LHCN-M2 (cell line): Measurements from ENCODE around the gene STXBP6. TPM values are rescaled to one million over a fixed set of nuclear protein-coding genes. Genes with fewer than 3 reads are reported as not detected.
"Not testable (repeated sequence)": the region's sequence is repeated elsewhere in the genome, so short reads cannot be mapped to it uniquely, and the experiment has no call there.

Source experiments
- DNase-seq: peaks from one replicate; pipeline ENCODE4 v3.0.0-alpha.2; 2012; ENCODE audit warnings: low read depth
- total RNA-seq: library from RNA; depleted of rRNA; stranded (reverse); fragments of >200 nt; gene quantifications from 2 replicates; pipeline ENCODE4 v1.2.3, GENCODE V29; 2014

Gene STXBP6
- total RNA-seq, 1 experiment from 2014 or later, result 40.2 TPM

DNA sequence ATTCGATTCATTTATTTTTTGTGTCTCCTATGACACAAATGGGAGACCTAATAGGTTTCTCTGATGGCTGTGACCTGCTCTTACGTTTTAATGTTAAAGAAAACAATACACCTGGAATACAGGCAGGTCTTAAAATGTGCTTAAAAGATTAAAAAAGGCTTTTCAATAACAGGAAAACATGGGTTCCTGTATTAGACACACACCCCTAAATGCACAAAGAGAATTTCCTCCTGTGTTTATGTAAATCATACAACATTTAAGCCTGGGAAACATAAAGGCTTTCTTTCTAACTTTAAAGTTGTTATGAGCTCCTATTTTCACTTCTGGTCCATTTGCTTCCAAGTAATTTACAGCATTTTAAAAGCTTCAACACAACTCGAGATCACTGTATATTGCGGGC lies 191.3 kb downstream of the STXBP6 start:
- DNase-seq, result no peak

DNA sequence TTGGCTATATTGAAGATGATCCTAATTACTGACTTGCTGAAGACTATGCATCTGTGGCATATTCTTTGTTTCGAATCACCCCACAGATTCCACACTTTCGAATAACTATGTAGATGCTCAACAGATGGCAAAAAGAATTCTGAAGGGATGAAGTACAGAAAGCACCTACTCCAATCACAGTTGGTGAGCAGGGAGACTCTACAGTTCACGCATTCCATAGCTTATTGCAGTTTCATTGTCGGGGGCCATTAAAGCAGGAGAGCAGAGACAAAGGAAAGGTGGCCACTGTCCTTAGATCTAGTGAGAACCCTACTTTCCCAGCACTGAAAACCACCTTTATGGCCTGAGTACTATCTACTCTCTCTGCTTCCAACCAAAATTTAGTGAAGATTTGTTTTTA lies 191.9 kb downstream of the STXBP6 start:
- no peak for DNase-seq

GRCh38 chr14:24857277-24857676 lies 192.7 kb downstream of the STXBP6 start:
- DNase-seq, result no peak

DNA sequence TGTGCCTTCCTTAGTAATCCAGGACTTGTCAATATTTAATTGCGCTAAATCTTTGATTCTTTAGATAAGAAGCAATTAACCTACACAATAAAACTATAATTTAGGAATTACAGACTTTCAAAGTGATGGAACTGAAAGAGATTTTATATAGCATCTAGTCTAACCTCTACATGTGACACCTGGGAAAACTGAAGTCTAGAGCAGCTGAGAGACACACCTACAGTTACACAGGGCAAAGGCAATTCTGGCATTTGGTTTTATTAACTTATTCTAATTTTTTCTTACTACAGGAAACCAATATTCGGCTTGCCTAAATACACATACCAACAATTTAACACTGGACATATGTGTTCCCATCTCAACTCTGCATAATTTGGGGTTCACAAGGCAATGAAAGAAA lies 196.5 kb downstream of the STXBP6 start:
- DNase-seq, result no peak

DNA sequence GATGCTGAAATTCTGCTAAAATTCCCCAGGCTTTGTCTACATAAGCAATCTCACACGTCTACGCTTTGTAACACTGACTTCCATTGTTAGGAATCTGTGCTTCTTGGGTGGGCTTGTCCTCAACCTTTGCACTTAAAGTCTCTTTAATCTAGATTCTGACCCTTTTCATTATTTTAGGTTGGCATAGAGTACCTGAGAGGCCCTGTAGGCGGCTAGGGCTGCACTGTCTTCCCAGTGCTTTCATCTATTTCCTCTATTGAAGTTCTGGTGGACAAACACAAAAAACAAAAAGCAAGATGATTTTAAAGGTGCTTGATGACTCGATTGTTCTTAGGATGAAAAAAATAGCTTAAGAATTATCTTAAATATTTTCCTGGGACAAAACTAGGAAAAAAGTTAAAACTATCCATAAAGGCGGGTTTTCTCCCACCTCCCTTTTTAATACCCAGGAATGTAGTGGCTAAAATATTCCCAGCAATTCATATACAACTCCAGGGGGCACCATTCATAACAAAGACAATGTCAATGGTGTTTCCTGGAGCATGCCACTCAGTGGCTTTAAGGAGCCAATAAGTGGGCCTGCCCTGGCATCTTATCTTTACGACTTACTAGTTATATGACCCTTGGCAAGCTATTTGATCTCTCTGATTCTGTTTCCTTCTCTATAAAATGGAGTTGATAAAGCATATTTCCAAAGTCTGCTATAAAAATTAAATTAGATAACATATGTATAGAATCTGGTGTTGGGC lies 197.5 kb downstream of the STXBP6 start:
- no peak for DNase-seq

GRCh38 chr14:24851837-24852236 lies 198.1 kb downstream of the STXBP6 start:
- DNase-seq, result peak; percentile 43

- DNase-seq, result no peak
Measured at GRCh38 chr14:24851406-24851805, 198.5 kb downstream of the STXBP6 start.

DNA sequence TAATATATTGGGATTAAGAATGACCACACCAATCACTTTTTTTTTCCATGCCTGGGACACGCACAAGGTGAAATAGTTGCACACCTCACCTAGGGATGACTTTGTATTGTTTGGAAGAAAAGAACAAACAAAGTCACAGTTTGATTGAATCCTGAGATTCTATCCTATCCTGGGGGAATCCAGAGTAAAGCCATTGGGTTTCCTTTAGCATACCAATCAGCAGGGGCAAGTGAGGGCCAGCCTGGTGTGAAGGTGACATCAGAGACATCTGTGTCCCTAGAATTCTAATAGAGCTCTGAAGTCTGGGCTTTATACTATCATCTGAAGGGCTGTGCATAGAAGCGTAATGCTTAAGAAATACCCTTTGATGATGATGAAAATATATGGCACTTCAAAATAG lies 199.9 kb downstream of the STXBP6 start:
- DNase-seq, result no peak

DNA sequence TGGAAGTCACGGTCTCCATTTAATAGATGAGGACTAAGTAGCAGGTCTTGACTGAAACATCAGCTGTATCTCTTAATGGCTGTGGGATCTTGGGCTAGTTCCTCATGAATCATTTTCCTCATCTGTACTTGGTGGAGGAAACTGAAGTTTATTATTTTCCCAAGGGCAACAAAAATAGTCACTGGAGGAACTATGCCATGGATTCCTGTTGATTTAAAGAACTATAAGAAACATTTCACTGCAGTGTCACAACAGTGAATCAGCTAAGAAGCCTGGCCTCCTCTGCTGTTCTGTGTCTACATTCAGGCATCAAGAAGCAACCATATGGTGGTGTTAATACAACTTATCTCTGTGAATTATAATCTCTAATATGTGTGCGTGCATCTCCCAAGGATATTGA lies 200.5 kb downstream of the STXBP6 start:
- peak; percentile 42 for DNase-seq

DNA sequence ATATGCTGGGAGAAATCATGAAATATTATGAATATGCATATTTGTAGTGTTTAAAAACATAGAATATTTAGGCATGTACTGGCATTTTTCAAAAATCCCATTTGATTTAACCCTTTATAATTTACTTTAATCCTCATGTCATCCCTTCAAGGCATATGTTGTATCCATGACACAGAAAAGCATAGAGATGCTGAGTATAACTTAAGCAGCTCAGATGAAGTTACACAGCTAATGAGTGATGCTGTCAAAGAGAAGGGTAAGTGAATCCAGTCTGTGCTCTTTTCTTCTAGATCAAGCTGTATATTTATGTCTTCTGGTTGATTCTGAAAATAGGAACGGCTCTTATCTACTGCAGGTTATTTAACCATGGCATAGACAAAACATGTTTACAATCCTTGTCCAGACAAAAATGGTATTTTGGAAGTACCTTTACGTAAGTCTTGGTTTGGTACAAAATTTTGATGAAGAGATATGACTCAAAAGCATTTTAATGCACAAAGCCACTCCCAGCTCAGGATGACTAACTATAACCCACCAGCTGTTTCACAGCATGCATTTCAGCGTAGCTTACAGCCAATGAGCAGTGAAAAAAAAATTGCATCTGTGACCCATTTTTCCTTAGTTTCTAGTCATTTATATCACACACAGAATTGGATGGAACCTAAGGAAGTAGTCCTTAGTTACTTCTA lies 201.7 kb downstream of the STXBP6 start:
- peak; percentile 86 for DNase-seq

GRCh38 chr14:24847568-24848095 lies 202.3 kb downstream of the STXBP6 start:
- no peak for DNase-seq

- DNase-seq, result no peak
Measured at GRCh38 chr14:24846261-24846660, 203.7 kb downstream of the STXBP6 start.

DNA sequence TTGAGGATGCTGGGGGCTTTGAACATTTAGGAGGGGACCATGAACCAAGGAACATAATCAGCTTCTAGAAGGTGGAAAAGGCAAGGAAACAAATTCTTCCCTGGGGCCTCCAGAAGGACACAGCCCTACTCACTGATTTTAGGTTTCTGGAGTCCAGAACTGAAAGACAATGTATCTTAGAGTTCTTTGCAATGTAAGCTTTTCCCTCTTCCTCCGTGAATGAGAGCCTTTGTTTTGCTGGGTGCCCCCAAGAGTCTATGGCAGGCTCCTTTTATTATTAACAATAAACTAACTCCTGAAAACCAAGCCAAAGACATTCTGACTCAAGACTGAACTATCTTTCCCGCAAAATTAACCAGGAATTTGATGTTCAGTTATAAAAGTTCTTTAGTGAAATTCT lies 204.1 kb downstream of the STXBP6 start:
- no peak for DNase-seq

DNA sequence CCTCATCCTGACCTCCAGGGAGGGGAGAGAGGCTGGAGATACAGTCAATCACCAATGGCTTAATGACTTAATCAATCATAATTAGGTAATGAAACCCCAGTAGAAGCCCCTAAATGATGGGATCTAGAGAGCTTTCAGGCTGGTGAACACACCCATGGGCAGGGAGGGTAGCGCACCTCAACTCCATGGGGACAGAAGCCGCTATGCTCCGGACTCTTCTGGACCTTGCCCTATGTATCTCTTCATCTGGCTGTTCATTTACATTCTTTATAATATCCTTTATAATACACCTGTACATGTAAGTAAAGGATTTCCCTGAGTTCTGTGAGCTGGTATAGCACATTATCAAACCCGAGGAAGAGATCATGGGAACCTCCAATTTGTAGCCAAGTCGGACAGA lies 205.9 kb downstream of the STXBP6 start:
- no peak for DNase-seq

- DNase-seq, result no peak
Measured at GRCh38 chr14:24843494-24843893, 206.5 kb downstream of the STXBP6 start.

GRCh38 chr14:24840204-24840893 lies 209.6 kb downstream of the STXBP6 start:
- no peak for DNase-seq

- no peak for DNase-seq
Measured at GRCh38 chr14:24839617-24840203, 210.2 kb downstream of the STXBP6 start.

DNA sequence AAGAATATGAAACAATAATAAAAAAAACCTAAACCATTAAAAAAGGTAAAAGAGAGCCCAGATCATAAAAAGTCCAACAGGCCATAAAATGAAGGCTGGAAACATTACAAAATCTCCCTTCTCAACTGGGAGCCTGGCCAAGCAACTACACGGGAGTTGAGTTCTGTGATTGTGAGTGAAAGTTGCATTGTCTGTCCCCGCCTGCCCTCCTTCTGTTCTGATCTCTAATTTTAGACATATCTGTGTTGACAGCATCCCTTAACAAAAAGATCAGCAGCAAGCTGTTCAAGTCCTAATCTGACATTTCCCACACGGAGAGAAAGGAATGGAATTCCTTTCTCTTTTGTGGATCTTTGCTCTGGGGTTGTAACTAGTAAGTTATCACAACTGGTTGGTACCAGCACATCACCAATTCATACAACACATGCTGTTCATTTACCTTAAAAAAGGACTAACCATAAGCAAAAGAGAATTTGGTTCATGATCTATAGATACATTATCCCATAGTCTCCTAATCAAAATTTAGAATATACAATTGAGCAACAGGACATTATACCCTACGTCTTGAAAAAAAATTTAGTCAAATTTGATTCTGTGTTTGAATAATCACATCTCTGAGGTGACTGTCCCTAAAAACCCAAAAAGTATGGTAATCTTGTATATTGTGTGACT lies 210.9 kb downstream of the STXBP6 start:
- no peak for DNase-seq

DNA sequence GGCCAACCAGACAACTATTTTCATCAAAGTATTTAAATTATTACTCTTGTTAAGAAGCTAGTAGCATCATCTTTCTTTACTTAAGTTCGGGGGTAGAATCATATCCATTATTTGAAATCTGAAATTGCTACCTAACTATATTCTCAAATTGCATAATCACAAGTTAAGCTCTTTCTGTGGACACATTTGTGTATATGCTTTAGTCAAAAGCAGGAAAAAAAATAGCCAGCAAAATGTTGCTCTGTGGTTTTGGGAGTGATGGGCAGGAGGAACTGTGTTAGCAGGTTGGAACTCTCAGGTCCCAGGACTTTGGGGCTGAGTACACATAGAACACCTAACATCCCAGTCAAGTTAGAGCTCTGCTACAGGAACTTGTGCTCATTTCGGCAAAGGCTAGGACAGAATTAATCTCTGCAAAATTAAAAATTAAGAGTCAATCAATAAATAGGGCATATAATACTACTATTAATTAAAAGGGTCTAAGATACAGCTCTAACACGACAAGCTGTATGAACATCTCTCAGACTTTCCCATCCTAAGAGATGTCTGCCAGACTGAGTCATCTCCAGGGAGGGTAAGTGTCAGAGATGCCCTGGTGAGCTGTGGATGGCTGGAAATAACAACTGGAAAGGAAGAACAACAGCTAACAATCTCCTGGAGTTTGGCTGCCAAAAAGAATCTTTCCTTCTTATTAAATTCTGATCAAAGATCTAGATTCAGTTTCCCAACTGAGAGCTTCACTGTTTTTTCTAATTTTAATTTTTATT lies 212.5 kb downstream of the STXBP6 start:
- peak; percentile 75 for DNase-seq

DNA sequence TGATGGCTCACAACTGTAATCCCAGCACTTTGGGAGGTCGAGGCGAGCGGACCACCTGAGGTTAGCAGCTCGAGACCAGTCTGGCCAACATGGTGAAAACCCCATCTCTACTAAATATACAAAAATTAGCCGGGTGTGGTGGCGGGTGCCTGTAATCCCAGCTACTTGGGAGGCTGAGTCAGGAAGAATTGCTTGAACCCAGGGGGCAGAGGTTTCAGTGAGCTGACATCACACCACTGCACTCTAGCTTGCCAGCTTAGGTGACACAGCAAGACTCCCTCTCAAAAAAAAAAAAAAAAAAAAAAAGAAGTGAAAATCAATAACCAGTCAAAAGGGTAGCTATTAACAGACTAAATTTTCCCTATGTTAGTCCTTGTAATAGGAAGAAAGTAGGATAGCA lies 213.6 kb downstream of the STXBP6 start:
- not testable (repeated sequence) for DNase-seq

DNA sequence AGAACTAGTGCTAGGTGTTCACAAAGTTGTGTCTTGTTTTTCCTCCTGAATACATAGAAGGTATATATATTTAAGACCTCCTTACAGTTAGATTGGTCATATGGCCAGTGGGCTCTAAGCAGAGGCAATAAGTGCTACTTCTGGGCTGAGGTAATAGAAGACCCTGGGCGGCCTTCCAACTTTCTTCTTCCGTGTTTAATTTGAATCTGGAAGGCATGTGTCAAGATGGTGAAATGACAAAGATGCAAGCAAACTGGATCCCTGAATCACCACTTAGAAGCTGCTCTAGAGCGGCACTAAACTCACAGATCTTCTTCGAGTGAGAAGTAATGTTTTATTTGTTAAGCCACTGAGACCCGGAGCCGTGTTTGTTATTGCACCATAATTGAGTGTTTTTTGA lies 215.0 kb downstream of the STXBP6 start:
- no peak for DNase-seq
